ENCODE results near the gene DNAJC22.

- TF ChIP-seq MXI1 (conservative IDR thresholded peaks at IDR 0.05; ENCODE audit: poor library complexity, severe bottlenecking) (no peak), CTCF (IDR thresholded peaks at IDR 0.05; ENCODE audit: poor library complexity, severe bottlenecking) (peak; percentile 83), RAD21 (conservative IDR thresholded peaks at IDR 0.05) (peak; percentile 84), EZH2 (IDR thresholded peaks at IDR 0.05; ENCODE audit: borderline replicate concordance, insufficient read depth, low read length, poor library complexity, severe bottlenecking) (no peak), POLR2AphosphoS5 (IDR thresholded peaks at IDR 0.05) (no peak)
Measured at GRCh38 chr12:49358483-49359141, 11.9 kb downstream of the DNAJC22 start.
